HG03280 (cell line): Measurements from ENCODE around the gene SUN5.
"Not testable (repeated sequence)": the region's sequence is repeated elsewhere in the genome, so short reads cannot be mapped to it uniquely, and the experiment has no call there.

Experiments used
- ATAC-seq: cut with Tn5 transposase; IDR thresholded peaks from one replicate; pipeline ENCODE4 v1.9.1; 2021; ENCODE audit warnings: mild to moderate bottlenecking, moderate library complexity; ENCODE audit not compliant: unreplicated experiment

The SUN5 gene, protein sequence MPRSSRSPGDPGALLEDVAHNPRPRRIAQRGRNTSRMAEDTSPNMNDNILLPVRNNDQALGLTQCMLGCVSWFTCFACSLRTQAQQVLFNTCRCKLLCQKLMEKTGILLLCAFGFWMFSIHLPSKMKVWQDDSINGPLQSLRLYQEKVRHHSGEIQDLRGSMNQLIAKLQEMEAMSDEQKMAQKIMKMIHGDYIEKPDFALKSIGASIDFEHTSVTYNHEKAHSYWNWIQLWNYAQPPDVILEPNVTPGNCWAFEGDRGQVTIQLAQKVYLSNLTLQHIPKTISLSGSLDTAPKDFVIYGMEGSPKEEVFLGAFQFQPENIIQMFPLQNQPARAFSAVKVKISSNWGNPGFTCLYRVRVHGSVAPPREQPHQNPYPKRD

DNA sequence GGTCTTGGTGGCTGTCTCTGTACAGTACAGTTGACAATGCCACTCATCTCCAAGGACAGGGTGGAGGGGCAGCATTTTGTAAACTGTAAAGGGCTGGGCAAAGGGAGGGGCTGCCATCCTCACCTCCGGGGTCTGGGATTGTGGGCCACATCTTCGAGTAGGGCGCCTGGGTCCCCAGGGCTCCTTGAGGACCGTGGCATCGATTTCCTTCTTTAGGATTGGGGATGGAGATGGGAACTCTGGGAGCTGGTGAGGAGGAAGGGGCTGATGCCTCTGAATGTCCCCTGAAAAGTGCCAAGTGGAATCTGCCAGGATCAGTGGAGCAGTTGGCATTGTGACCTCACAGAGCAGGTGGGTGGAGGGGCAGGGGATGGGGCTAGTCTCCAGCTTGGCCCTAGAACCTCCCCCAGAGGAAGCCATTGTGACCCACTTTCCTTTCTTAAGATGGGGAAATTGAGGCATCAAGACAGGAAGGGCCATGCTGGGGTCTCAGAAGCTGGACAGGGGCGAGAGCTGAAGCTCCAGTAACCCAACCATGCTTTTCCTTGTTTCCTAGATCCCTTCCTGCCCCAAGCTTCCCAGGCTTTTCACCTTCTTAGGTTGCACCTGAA, at the start of gene SUN5:
TSS of gene SUN5 (minus strand) at position 293 of the 611 bp plus-strand sequence. CDS start at position 200, 93 bp downstream.
- no peak for ATAC-seq

DNA sequence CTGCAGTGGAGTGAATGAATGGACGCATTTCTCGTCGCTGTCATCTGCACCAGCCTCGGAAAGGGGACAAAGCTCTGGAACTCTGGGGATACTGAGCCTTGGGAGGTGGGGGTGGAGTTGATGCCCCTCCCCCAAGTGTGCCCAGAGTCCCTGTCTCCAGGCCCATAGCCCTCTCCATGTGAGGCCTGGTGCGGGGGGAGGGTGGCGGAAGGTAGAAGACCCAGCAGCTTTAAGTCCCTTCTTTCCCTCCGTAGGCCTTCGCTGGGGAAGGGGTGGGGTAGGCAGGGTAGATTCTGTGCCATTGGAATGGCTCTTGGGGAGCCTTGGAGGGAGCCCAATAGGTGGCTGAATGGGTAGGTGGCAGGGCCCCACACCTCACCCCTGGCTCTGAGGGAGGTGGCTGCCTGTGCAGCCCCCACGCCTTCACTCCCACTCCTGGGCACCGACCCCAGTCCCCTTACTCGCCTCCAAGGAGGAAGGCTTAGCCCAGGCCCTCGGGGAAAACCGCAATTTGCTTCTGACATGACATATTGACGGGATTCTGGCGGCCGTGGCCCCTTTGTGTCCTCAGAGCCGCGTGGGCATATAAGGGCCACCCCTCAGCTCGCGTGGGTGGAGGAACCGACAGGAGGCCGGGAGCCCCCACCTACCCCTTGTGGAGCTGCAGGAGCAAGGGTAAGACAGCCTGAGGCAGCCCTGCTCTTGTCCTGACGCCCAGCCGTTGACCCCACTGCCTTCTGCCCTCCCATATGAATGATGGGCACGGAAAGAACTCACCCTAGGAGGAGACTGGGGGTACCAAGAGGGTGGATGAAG, 49.3 kb upstream of the SUN5 start, which contains the start of gene BPIFB3:
TSS of gene BPIFB3 (plus strand) at position 613 of the 816 bp plus-strand sequence. CDS start 1,533 bp downstream, outside the sequence.
- no peak for ATAC-seq

DNA sequence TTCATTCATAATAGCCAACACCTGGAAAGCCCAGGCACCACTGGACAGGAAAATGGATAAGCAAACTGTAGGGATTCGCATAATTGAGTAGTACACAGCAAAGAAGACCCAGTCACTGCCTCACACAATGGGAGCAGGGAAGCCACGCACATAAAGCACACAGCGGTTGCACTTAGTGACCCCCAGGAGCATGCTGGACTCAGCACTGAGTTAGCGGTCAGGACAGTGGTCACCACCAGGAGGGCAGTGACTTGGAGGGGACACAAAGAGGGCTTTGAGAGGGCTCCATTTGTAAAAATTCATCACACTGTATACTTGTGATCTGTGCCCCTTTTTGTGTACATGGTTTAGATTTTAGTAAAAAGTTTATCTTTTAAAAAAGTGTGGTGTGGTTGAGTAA, 47.1 kb upstream of the SUN5 start:
- no peak for ATAC-seq

DNA sequence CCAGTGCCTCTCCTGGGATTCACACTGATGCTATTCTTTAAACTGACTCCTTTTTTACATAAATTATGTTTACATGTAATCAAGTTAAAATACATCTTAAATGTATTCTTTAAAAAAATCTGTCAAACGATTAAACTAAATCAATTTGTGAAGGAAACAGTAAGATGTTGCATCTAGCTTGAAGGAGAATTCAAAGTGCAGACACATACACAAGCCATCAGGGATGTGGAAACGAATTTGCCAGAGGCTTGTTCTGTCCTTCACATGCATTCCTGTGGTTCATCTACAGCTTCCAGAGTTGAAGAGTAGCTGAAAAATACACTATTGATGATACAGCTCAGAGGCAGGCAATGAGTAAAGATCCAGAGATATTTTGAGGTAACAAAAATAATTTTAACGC, 42.2 kb upstream of the SUN5 start:
- no peak for ATAC-seq

DNA sequence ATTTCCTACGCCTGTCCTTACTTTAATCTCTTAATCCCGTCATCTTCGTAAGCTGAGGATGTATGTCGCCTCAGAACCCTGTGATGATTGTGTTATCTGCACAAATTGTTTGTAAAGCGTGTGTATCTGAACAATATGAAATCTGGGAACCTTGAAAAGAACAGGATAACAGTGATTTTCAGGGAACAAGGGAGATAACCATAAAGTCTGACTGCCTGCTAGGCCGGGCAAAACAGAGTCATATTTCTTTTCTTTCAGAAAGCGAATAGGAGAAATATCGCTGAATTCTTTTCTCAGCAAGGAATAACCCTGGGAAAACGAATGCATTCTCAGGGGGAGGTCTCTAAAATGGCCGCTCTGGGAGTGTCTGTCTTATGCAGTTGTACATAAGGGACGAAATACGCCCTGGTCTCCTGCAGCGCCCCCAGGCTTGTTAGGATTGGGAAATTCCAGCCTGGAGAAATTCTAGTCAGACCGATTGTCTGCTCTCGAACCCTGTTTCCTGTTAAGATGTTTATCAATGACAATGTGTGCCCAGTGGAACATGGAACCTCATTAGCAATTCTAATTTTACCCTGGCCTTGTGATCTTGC, 41.0 kb upstream of the SUN5 start:
- not testable (repeated sequence) for ATAC-seq

DNA sequence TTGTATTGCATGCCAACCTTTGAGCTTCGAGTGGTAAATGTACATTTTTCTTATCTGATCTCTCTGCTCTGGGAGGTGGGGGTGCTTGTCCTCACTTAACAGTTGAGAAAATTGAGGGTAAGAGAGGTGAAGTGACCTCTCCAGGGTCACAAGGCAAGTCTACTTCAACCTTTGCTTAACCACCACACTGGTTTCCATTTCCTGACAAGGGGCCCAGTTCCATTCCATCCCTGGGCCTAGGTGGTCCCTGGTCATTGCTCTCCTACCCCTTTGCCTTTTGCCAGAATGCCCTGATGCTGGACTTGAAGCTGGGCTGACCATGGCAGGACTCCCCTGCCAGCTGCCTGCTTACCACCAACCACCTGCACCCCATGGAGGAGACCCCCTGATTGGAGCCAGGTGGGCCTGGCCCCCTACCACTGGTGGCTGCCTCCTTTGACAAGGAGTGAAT, 39.5 kb upstream of the SUN5 start:
- ATAC-seq = no peak

DNA sequence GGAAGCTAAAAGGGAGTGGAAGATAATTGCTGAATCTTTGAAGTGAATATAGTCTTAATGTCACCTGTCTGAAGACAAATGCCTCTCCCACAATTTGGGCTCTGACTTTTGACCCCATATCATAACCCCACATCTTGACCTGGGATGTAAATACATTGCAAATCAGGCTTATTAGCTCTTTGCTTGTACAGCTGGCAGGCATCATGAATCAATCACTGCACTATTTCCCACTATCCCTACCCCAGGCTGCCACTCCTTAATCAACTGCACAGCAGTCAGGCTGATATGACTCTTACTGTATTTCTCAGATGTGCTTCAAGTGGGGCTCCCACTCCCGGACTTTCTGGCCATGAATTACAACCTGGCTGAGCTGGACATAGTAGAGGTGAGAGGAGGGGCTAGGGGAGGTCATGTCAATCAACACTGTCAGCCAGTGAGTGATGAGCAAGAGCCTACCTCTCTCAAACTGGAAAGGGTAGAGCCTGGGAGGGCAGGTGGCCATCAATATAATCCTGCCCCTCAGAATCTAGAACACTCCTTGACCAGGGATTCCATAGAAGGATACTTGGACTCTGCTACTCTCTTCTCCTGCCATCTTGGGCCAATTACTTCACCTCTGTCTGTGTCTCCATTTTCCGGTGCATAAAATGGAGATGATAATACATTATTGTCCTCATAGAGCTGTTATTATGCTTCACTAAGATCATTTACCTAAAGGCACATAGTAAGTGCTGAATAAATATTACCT, 38.9 kb upstream of the SUN5 start:
- ATAC-seq = no peak

DNA sequence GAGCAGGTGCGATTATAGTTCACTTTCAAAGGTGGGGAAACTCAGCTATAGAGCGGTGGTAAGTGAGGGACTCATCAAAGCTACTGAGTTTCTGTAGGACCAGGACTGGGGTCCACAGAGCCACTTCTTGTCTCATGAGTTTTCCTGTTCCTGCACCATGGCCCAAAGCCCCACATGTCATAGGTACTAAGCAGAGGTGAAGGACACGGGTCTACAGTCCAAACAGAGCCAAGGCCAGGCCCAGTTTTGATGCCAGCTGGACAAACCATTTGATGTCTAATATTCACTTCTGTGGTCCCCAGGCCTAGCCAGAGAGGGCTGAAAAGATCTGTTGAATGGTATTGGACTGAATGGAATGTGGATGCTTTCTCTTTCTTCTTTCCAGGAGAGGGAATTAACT, 38.2 kb upstream of the SUN5 start:
- no peak for ATAC-seq

DNA sequence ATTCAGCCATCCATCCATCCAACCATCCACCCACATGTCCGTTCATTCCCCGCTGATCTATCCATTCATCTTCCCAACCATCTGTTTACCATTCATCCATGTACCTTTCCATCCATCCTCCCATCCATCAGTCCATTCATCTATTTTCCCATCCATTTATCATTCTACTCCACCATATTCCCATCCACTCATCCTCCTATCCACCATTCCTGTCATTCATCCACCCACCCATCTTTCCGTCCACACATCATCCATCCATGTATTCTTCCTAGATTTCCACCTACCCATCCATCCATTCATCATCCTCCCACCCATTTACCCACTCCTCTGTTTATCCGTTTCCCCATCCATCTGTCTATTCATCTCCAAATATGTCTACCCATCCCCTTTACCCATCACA, 34.0 kb upstream of the SUN5 start:
- no peak for ATAC-seq

DNA sequence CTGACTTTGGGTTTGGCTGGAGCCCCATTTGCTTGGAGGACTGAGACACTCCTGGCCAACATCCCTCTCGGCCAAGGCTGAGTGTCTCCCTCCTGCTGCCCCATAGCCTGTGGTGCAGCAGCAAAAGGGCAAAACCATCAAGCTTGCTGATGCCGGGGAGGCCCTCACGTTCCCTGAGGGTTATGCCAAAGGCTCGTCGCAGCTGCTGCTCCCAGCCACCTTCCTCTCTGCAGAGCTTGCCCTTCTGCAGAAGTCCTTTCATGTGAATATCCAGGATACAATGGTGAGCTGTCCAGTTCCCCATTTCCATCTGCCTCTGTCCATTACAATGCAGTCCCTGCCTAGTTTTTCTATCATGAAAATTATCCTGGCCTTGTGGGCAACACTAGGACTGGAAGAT, 33.2 kb upstream of the SUN5 start:
- ATAC-seq = no peak

DNA sequence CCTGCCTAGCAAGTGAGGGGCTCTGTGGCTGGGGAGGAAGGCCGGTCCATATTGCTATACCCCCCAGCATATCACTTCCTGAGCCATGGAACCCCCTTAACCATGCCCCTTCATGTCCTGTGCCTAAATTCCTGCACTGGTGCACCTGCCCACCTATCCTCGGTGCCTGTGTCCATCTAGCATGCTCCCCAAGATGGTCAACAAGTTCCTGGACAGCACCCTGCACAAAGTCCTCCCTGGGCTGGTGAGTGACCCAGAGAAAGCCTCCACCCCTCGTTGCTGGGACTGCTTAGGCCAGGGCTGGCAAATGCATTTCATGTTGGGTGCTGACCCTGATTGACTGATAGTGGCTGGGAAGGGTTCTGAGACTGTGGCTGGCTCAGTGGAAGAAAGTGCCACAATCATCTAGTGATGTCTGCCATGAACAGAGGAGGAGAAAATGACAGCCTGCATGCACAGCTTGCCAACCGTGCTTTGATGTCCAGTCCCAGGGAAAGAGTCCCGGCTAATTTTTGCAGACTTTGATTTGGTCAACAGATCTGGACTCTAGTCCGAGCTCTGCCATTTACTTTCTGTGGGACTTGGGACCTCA, 30.8 kb upstream of the SUN5 start:
- ATAC-seq = no peak

DNA sequence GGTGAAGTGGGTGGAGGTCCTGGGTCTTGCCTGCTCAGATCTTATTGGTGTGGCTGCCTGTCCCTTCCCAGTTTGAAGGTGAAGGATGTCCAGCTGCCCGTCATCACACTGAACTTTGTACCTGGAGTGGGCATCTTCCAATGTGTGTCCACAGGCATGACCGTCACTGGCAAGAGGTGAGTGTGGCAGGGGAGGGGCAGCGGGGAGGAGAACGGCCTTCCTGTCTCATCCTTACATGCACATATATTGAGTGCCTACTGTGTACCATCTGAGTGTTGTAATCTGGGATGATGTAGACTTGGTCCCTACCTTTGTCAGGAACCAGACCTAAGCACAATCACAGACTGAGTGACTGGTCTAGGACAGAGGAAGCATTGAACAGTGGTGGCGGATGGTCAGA, 29.9 kb upstream of the SUN5 start:
- ATAC-seq = no peak

DNA sequence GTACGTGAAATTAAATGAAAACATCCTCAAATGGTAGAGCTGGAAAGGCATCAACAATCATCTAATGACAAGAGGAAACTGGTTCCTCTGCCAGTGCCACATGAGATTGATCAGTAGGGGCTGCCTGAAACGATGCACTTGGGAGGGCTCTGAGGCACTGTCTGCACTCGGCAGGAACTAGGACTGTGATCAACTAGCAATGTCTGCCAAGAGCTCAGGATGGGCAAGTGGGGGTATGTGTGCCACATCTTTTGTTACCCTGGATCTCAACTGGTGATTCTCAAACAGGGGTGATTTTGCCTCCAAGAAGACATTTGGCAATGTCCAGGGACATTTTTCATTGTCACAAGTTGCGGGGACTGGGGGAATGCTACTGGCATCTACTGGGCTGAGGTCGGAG, 29.1 kb upstream of the SUN5 start:
- ATAC-seq = no peak

DNA sequence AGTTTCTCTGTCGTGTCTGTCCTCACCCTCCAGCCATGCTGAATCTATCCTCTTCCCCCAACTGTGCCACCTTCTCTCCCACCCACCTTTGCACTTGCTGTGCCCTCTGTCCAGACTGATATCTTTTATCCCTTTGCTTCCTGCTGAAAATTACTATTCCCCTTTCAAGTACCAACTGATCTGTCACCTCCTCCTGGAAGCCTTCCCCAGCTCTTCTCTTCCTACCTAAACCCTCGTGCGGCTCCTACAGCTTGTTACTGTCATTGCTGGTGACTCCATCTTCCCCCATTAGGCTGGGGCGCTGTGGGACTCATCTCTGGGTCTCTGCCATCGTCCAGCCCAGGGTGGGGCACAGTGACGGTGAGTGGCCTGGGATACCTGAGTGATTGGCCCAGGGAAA, 28.3 kb upstream of the SUN5 start:
- no peak for ATAC-seq

DNA sequence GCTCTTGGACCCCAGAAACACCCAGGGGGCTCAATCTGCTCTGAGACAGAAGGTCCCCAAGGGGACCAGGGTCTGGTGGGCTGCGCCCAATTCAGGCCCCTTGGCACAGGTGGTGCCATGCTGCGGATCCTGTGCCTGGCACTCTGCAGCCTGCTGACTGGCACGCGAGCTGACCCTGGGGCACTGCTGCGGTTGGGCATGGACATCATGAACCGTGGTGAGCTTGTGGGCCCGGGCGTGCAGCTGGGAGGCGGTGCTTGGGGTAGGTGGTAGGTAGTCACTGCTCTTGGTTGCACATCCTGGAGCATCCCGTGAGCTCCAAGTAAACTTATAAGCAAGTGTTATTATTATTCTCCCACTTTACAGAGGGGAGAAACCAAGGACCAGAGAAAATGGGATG, 27.3 kb upstream of the SUN5 start, which contains the start of gene BPIFB6:
TSS of gene BPIFB6 (plus strand) at position 118 of the 400 bp plus-strand sequence. CDS start at position 118, 0 bp downstream.
- ATAC-seq = no peak

DNA sequence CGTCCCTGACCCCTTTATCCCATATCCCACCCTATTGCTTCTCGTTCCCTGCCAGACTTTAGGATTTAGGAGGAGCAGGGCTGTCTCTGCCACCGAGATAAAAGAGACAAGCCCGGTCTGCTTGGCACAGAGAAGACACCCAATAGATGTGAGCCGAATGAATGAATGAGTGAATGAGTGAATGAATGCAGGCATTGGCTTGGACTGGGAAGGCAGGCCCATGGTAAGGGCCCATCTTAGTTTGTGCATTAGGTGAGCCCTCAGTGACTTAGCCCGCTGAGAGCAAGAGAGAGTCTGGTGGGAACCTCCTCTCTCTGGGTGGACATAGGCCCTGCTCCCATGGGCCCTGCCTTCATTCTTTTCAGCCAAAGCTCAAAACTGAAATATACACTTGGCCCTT, 26.3 kb upstream of the SUN5 start:
- ATAC-seq = no peak

DNA sequence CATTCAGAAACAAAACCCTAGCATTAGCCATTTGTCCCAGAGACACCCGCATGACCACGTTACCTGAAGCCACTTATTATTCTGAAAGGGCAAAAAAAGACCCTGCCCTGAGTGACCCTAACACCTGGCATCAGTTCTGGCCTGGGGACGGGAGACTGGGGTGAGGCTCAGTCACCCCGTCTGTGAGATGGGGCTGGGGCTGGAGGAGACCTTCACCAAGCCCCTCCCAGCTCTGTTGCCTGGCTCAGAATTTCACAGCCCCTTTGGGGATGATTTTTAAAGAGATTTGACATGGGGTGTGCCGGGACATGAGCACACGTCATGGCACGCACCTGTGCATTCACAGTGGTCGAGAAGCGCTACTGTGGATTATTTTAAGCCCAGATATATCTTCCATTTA, 25.8 kb upstream of the SUN5 start:
- ATAC-seq = no peak

DNA sequence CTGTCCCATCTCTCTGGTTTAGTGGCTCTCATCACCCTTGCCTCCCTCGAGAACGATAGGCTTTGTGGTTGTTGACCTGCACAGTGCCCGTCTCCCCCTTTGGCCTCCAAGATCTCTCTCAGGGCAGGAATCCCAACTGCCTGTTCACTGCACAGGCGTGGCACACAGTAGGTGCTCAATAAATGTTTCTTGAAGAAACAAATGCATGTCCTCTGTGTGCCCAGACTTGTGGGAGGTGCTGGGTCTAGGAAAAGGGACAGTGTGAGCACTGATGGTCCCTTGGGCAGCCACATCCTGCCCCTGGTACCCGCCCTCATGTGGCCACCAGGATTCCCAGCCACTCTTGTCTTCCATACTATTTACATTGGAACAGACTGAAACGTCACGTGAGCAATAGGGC, 24.6 kb upstream of the SUN5 start:
- ATAC-seq = no peak

DNA sequence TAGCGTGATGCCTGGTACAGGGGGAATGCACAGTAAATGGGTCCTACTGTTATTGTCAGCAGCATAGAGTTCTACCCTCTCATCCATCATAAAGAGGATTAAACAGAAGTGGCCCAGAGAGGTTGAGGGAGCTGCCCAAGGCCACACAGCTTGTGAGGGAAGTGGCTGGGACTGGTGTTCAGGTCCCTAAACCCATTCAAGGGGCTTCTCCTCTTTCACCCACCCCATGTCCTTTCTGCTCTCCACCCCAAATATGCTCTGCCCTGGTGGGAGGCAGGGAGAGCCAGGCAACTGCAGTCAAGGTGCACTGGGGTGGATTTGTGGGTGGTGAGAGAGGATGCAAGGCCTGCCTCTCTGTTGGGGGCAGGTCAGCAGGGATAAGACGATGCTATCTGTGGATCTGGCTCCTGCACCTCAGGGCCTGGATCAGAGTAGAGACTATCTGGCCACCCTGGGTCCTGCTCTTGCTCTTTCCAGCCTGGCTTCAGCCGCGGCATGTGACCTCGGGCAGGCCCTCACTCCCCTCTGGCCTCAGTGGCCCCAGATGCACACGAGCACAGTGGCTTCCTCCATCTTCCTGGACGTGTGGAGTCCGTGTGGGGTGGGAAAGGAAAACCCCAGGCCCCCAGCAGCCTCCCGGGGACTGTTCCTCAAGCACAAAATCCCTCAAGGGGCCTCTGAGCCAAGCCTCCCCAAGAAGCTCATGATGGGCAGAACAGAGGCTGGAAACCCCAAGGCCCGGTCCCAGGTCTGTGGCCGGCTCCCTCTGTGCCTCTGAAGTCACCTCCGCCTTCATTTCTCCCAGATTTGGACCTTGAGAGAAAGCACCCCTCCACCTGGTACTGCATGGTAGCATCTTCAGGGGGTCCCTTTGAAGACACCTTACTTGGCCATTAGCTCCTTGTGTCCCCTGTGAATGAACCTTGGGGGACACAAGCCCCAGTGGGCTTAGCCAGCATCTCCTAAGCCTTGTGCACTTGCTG, 23.8 kb upstream of the SUN5 start:
- no peak for ATAC-seq
